SJCRH30 (cell line): Measurements from ENCODE around the gene ARHGEF16. TPM values are rescaled to one million over a fixed set of nuclear protein-coding genes. Genes with fewer than 3 reads are reported as not detected.

Source experiments
- DNase-seq, 2 experiments: peaks; one replicate each; pipeline ENCODE4 v3.0.0-alpha.2; 2015 to 2020
- H3K27ac ChIP-seq: fragments of 250-450 bp; sonication (Bioruptor Pico); 2 replicates; pipeline ENCODE4 v1.5.1; 2020; ENCODE audit warnings: mild to moderate bottlenecking, moderate library complexity
- H3K27me3 ChIP-seq: fragments of 250-450 bp; sonication (Bioruptor Pico); 2 replicates; pipeline ENCODE4 v1.5.1; 2020; ENCODE audit warnings: mild to moderate bottlenecking, moderate library complexity
- H3K36me3 ChIP-seq: fragments of 250-450 bp; sonication (Bioruptor Pico); 2 replicates; pipeline ENCODE4 v1.5.1; 2020; ENCODE audit warnings: mild to moderate bottlenecking, moderate library complexity
- H3K4me1 ChIP-seq: fragments of 250-450 bp; sonication (Bioruptor Pico); 2 replicates; pipeline ENCODE4 v1.5.1; 2020; ENCODE audit warnings: mild to moderate bottlenecking, moderate library complexity
- H3K4me3 ChIP-seq: fragments of 250-450 bp; sonication (Bioruptor Pico); 2 replicates; pipeline ENCODE4 v1.5.1; 2020; ENCODE audit warnings: mild to moderate bottlenecking, moderate library complexity
- H3K9me3 ChIP-seq: fragments of 250-450 bp; sonication (Bioruptor Pico); replicated peaks from 2 replicates; pipeline ENCODE4 v1.5.1; 2020; ENCODE audit warnings: mild to moderate bottlenecking, moderate library complexity
- total RNA-seq: library from RNA; depleted of rRNA; stranded (reverse); fragments of >200 nt; shearing (Covaris generic); gene quantifications from 2 replicates; pipeline ENCODE4 v1.2.3, GENCODE V29; 2014

Gene ARHGEF16
- total RNA-seq, 1 experiment from 2014 or later: 0.57 TPM

DNA sequence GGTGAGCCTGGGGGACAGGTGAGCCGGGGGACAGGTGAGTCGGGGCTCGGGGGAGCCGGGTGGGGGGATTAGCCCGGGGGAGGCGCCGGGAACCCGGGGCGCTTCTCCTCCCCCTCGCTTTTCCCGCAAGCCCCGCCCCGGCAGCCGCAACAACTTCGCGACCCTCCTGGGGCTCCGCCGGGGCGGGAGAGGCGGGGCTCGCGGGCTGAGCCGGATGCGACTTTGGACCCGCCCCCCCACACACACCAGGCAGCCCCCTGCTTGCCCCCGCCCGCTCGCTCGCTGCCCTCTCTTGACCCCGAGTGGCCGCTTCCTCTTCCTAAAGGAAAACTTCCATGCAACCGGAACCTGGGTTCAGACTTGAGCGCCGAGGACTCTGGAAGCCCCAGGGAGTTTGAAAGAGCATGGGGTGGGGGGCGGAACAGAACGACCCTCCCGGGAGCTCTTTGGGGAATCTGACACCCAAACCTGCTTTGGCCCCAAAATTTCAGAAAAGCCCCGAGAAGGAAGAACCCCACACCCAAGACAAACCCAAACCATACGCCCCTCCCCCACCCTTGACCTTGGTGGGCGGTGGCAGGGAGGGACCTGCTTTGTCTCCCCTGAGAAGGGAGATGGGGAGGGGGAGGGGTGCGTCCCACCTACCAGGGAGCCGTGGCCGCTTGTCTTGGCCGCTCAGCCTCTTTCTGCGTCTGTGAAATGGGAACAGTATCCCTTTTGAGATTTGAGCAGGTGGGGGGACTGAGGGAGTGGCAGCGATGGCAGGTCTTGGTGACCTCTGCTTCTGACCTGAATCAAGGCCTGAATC, 550 bp downstream of the ARHGEF16 start:
- Histone ChIP-seq H3K9me3 (no peaks in the 10 kb centered on the region), H3K36me3 (no peaks in the 10 kb centered on the region), H3K4me3 (no peak overlapping the region), H3K4me1 (peaks cover 13% of the 10 kb centered on the region), H3K27ac (no peak overlapping the region), H3K27me3 (peaks cover 31% of the 10 kb centered on the region)
- DNase-seq: no peak

DNA sequence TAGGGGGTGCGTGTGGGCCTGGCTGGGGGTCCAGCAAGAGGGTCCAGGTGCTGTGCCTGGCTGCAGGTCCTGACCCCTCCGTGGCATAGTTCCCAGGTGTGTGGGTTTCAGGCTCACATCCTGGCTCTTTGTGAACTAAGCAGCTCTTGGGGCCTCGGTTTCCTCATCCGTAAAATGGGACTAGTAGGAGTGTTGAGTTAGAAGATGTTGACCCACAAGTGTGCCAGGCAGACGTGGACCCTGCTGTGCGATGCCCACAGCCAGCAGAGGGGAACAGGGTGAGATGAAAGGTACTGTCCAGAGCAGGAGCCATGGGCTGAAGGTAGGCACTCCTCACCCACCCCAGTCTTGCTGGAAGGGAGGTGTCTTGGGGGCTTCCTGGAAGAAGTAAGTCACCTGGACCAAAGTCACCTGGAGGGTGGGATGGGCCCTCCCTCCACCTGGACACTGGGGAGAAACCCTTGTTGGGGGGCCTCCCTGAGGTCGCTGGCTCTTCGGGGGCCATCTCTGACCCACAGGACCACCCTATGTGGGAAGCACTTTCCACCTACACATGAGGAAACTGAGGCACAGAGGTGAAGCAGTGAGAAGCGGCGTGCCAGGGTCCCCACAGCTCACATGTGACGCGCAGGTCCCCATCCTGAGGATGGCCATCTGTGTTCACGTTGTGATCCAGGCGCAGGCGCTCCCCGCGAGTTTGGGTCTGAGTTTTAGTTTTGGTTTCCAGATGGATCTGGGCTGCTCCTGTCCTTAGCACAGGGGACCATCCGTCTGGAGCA, 1.4 kb downstream of the ARHGEF16 start:
- H3K4me1 ChIP-seq: peaks cover 13% of the 10 kb centered on the region
- no peaks in the 10 kb centered on the region for H3K36me3 ChIP-seq
- no peak overlapping the region for H3K4me3 ChIP-seq
- H3K27me3 ChIP-seq: peaks cover 37% of the 10 kb centered on the region
- no peak for DNase-seq
- no peak overlapping the region for H3K27ac ChIP-seq
- H3K9me3 ChIP-seq: no peaks in the 10 kb centered on the region

DNA sequence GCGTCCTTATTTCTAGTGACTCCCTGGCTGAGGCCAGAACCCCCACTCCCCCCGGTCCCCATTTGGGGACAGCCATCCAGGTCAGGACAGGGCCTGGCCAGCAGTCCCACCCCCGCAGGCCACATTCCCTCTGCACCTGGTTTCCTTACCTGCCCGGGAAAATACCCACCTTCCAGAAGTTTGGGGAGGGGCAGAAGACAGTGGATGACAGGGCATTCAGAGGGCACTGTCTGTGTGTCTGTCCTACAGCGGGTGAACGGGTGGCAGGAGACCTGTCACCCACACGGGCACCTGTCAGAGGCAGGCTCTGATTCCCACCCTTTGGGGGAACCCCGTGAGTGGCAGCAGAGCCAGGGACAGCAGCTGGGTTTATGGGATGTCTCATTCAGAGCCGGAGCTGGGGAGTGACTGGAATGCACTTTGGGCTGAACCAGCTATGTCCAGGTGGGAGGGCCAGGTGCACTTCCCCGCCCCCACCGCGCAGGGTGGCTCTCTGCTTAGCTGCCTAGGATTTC, 2.0 kb downstream of the ARHGEF16 start:
- Histone ChIP-seq H3K36me3 (no peaks in the 10 kb centered on the region), H3K4me3 (no peak overlapping the region), H3K9me3 (no peaks in the 10 kb centered on the region), H3K27me3 (peaks cover 42% of the 10 kb centered on the region), H3K27ac (no peak overlapping the region), H3K4me1 (peaks cover 13% of the 10 kb centered on the region)
- no peak for DNase-seq

GRCh38 chr1:3456964-3457909, 2.8 kb downstream of the ARHGEF16 start:
- H3K4me3 ChIP-seq: no peak overlapping the region
- peaks cover 13% of the 10 kb centered on the region for H3K4me1 ChIP-seq
- no peak overlapping the region for H3K27ac ChIP-seq
- DNase-seq: no peak
- no peaks in the 10 kb centered on the region for H3K36me3 ChIP-seq
- H3K27me3 ChIP-seq: peaks cover 40% of the 10 kb centered on the region
- no peaks in the 10 kb centered on the region for H3K9me3 ChIP-seq

DNA sequence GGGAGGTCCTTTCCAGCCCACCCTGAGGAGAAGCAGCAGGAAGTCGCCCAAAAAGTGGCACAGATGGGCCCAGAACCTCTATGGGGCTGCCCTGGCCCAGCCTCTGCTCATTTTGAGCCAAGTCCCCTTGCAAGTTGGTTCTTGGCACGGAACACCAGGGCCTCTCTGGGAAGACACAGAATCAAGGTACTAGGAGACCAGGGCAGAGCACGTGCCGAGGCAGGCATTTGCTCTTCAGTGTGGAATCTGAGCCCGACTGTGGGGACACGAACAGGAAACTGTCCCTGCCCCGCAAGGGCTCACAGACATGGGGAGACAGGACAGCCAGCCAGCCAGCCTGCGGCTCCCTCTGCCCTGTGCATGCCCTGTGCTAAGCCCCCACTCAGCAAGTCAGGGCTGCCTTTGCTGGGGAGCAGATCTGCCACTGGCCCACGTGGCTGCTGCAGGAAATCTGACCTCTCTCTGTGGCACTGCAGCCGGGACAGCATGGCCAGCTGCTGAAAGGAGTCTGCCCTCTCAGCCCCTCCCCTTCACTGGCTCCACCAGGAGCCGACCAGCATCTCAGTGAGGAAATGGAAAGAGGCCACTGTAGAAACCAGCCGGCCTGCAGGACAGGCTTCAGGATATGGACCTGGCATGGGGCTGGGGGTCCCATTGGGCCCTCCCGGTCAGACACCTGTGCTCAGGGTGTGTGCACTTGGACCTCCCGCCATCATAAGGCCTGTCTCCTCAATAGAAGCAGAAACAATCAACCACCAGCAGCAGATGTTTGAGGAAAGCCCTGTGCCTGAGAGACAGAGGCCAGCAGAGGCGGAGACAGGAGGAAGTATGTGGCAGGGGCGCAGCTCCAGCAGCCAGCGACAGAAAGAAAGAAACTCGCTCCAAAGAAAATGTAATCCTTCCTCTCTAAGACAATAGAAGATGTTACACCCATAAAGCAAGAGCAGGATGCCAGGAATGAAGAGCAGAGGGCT, 3.7 kb downstream of the ARHGEF16 start:
- Histone ChIP-seq H3K36me3 (no peaks in the 10 kb centered on the region), H3K4me3 (no peak overlapping the region), H3K27me3 (peaks cover 35% of the 10 kb centered on the region), H3K27ac (no peak overlapping the region), H3K9me3 (no peaks in the 10 kb centered on the region), H3K4me1 (peaks cover 13% of the 10 kb centered on the region)
- peak; percentile 67 to 80 for DNase-seq

DNA sequence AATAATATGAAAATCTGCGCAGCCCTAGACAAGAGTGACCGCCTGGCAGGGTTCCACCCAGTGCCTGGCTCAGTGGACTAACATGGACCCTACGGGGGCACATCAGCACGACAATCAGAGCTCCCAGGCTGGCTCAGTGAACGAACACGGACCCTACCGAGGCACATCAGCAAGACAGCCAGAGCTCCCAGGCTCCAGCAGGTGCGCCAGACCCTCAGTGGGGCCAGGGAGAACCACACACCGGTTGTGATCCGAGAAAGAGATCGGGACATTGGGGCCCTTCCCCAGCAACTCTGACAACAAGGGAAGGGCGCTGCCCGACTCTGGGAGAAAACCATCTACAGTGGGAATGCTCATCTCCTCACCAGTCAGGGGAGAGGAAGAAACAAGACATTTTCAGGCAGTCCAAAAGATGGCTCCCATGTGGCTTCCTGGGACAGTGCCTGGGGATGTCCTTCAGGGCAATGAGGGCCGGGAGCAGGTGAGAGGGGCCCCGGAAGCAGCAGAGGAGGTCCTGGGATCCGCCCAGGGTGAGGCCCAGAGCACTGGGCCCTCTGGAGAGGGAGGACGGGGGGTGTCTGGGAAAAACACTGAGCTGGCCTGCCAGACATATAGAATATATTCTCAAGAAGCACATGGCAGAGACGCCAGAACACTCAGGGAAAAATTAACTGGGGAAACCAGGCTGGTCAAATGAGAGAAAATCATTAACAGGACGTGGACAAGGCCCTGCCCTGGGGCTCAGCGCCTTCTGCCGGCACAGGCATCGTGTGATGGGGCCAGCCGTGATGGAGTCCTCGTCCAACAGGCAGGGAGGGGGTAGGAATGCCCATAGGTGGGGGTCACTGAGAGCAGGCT, 4.8 kb downstream of the ARHGEF16 start:
- Histone ChIP-seq H3K4me3 (no peak overlapping the region), H3K27ac (no peak overlapping the region), H3K36me3 (no peaks in the 10 kb centered on the region), H3K27me3 (peaks cover 38% of the 10 kb centered on the region), H3K9me3 (no peaks in the 10 kb centered on the region), H3K4me1 (peaks cover 13% of the 10 kb centered on the region)
- no peak for DNase-seq

- Histone ChIP-seq H3K4me3 (no peak overlapping the region), H3K36me3 (no peaks in the 10 kb centered on the region), H3K9me3 (no peaks in the 10 kb centered on the region), H3K27me3 (peaks cover 41% of the 10 kb centered on the region), H3K27ac (no peak overlapping the region), H3K4me1 (peaks cover 13% of the 10 kb centered on the region)
- DNase-seq: no peak
These were observed 5.6 kb downstream of the ARHGEF16 start for GRCh38 chr1:3459940-3460671.

- Histone ChIP-seq H3K27ac (no peak overlapping the region), H3K27me3 (peaks cover 37% of the 10 kb centered on the region), H3K9me3 (no peaks in the 10 kb centered on the region), H3K4me3 (no peak overlapping the region), H3K4me1 (peaks cover 13% of the 10 kb centered on the region), H3K36me3 (no peaks in the 10 kb centered on the region)
- no peak for DNase-seq
These were observed 6.2 kb downstream of the ARHGEF16 start for GRCh38 chr1:3460672-3461131.

DNA sequence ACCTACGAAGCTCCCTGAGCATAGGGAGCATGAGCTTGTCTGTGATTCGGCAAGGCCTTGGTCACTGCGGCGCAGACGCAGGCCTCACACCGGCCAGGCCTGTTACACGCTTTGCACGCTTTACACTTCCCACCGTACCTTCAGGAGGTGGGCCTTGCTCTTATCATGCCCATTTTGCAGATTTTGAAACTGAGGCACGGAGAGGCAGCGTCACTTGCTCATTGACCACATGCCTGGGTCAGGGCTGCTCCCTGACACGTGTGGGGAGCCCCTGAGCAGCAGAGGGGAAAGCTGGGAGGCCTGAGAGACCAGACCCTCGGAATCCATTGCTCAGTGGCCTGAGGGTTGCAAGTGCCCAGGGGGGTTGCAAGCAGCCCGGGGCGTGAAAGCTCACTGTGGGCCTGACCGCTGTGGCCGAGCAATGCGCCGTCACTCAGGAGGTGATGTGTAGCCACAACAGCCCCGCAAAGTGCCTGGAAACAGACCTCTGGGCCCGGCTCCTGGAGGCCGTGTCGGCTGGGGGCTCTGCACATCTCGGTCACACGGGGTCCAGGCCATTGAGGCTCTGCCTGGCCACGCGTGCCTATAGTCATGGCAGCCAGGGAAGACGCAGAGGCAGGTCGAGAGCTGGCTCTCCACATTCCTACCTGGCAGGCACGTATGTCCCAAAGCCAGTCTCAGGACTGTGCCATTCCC, 6.9 kb downstream of the ARHGEF16 start:
- Histone ChIP-seq H3K4me1 (peaks cover 13% of the 10 kb centered on the region), H3K4me3 (no peak overlapping the region), H3K27me3 (peaks cover 38% of the 10 kb centered on the region), H3K27ac (no peak overlapping the region), H3K36me3 (no peaks in the 10 kb centered on the region), H3K9me3 (no peaks in the 10 kb centered on the region)
- DNase-seq: no peak

- no peaks in the 10 kb centered on the region for H3K9me3 ChIP-seq
- peaks cover 43% of the 10 kb centered on the region for H3K27me3 ChIP-seq
- no peak overlapping the region for H3K27ac ChIP-seq
- H3K4me3 ChIP-seq: no peak overlapping the region
- H3K36me3 ChIP-seq: no peaks in the 10 kb centered on the region
- no peak for DNase-seq
- H3K4me1 ChIP-seq: peaks cover 13% of the 10 kb centered on the region
These were observed 7.4 kb downstream of the ARHGEF16 start for GRCh38 chr1:3461934-3462275.

DNA sequence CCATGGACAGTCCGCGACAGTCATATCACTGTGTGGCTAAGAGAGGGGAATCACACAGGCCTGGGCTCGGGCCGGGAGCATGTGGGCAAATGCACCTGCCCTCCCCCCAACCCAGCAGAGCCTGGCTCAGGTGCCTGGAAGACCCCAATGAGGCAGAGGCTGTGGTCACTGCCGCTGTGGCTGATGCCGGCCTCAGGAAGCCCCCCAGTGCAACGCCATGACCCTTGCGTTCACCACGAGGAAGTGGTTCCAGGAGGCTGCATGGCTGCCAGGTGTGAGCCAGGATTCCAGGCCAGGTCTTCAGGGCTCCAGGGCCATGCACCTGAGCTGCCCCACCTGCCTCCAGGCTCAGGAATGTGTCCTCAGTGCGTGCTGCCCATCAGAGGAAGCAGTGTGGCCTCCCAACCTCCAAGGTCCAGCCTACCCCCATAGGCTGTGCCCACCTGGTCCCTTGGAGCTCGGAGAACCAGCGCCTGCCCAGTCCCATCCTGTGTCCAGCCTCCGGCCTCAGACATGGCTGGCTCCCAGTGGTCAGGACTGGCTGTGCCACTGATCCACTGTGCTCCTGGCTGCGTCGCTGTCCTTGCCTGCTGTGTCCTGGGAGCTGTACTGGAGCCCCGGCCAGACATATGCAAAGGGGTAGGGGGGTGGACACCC, 8.0 kb downstream of the ARHGEF16 start:
- Histone ChIP-seq H3K27ac (no peak overlapping the region), H3K36me3 (no peaks in the 10 kb centered on the region), H3K4me1 (peaks cover 13% of the 10 kb centered on the region), H3K27me3 (peaks cover 48% of the 10 kb centered on the region), H3K9me3 (no peaks in the 10 kb centered on the region), H3K4me3 (no peak overlapping the region)
- DNase-seq: no peak
